ENCODE measurements around the gene NES.

Gene NES

GRCh38 chr1:156714830-156715229 is 37.6 kb upstream of the NES start:
- no peak for TF ChIP-seq CTCF (IDR thresholded peaks at IDR 0.05; ENCODE audit: low read length, missing control alignments)
- H3K4me3 ChIP-seq (replicated peaks; ENCODE audit: low read depth, low read length), result no peak overlapping the region
- DNase-seq (ENCODE audit: low read depth), result no peak

DNA sequence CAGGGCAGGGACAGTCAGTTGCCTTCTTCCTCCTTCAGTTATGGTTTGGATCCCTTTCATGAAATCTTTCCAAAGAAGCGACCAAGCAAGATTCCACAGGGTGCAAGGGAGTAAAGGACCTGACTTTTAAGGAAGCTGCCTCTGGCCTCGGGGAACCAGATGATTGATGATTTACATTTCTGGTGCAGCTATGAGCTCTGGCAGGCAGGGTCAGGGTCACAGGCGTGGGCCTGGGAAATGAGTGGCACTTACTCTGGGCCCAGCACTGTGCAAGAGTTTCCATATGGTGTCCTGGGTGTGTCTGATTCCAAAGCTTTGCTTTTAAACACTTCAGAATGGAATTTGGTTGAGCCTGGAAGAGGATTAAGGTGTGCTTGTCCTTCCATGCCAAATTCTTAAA is 35.4 kb upstream of the NES start:
- DNase-seq (ENCODE audit: low read depth), result no peak
- no peak for TF ChIP-seq CTCF (IDR thresholded peaks at IDR 0.05; ENCODE audit: low read length, missing control alignments)
- no peak overlapping the region for H3K4me3 ChIP-seq (replicated peaks; ENCODE audit: low read depth, low read length)

DNA sequence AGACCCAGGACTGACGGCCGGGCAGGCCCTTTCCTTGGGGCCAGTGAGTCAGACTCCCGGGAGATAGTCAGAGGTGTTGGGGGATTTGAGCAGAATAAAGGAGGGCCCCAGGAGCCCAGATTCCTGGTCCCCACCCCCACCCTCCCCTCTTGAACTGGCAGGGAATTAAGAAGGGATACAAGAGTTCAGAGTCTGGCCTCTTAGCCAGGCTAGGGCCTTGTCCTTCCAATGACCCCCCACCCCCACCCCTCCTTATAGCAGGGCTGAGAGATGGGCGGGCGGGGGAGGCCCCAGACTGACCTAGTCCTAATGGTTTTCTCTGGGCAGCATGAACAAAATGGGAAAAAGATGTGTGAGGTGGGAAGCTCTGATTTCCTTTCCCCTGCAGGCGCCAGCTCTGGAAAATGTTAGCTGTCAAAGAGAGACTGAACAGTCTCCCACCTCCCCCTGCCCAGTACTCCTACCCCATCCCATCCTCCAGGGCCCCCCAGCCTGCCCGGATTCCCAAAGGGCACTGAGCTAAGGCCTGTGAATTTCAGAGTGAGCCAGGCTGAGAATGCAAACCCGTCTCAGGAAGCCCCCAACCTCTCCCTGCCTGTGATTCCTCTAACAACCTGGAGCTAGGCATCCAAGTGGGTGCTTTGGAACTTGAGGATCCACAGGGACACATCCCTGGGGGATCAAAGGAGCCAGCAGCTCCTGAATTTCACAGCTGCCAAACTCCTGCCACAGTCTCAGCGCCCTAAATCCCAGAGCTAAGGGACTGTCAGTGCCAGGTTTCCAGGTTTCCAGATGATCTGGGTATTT is 34.0 kb upstream of the NES start:
- no peak for TF ChIP-seq CTCF (IDR thresholded peaks at IDR 0.05; ENCODE audit: low read length, missing control alignments)
- H3K4me3 ChIP-seq (replicated peaks; ENCODE audit: low read depth, low read length), result no peak overlapping the region
- no peak for DNase-seq (ENCODE audit: low read depth)

DNA sequence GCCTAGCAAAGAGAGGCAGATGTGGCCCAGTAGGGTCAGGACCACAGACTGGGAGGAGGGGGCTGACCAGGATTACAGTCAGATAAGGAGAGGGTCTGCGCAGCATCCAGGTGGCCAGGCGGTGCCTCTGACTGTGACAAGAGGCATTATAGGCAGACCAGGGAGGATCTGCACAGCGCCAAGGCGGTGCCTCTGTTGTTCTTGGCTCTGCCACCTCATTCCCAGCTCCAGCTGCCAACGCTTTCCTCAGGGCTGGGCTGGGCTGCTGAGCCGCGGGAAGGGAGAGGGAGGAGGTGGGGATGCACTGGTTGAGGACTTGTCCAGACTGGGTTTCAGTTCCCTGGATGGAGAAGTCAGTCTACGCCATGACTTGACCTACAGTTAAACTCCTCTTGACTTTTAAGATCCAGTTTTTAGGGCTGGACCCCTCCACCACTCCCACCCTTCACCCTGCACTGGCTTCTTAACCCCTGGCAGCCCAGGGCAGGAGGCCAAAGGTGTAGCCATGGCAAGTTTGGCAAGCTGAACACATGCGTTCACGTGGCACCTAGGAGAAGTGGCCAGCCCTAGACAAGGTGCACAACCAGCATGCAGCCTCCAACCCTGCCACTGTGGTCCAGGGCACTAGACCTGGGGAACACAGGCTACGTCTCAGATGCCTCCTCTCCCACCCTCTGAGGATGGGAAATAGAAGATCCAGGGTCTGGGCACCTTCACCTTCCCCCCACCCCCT is 32.7 kb upstream of the NES start:
- H3K4me3 ChIP-seq (replicated peaks; ENCODE audit: low read depth, low read length), result no peak overlapping the region
- TF ChIP-seq CTCF (IDR thresholded peaks at IDR 0.05; ENCODE audit: low read length, missing control alignments), result no peak
- peak; percentile 67 for DNase-seq (ENCODE audit: low read depth)

- no peak for TF ChIP-seq CTCF (IDR thresholded peaks at IDR 0.05; ENCODE audit: low read length, missing control alignments)
- no peak for DNase-seq (ENCODE audit: low read depth)
Measured at GRCh38 chr1:156709031-156709430, 31.8 kb upstream of the NES start.

GRCh38 chr1:156708218-156708661 is 31.0 kb upstream of the NES start:
- H3K4me3 ChIP-seq (replicated peaks; ENCODE audit: low read depth, low read length), result no peak overlapping the region
- no peak for DNase-seq (ENCODE audit: low read depth)
- no peak for TF ChIP-seq CTCF (IDR thresholded peaks at IDR 0.05; ENCODE audit: low read length, missing control alignments)

More at GRCh38 chr1:156709031-156709430, 31.8 kb upstream of the NES start:
- H3K4me3 ChIP-seq (replicated peaks; ENCODE audit: low read depth, low read length), result no peak overlapping the region
